ENCODE measurements around the gene AP4B1. TPM values are rescaled to one million over a fixed set of nuclear protein-coding genes. Genes with fewer than 3 reads are reported as not detected.

The AP4B1 gene
- total RNA-seq, 1 experiment from 2014 or later: 18.3 TPM

DNA sequence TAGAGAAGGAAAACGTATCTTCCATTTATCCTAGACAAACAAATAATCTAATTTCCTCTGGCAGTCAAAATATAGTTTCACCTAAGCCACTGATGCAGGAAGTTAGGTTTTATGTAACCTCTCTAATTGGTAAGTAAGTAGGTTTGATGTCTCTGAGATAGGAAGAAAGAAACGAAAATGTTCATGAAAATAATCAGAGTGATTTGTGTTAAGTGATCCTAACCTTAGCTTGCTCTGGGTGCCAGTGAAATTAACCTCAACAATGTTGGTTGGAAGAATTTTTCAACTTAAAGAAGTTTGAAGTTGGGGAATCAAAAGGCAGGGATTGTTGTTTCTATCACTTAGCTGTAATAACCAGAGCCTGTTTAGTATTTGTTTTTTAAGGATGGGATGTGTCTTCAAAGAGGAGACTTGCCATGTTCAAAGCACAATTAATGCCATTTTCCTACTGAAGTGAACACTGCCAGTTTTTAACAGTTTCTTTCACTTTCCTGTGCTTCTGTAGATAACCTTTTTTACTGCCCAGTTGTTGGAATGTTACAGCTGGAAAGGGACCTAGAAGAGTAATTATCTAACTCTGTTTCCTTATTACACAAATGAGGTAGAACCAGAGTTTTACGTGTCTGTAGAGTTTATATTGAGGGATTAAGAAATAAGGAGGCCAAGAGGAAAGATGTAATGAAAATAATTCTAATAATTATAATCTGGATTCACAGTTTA, 42.9 kb upstream of the AP4B1 start:
- Mint-ChIP-seq H3K36me3 (ENCODE audit: insufficient read depth, unreplicated experiment) (no peaks in the 10 kb centered on the region), H3K27me3 (ENCODE audit: unreplicated experiment) (no peaks in the 10 kb centered on the region), H3K27ac (ENCODE audit: unreplicated experiment) (no peak overlapping the region), H3K4me3 (ENCODE audit: low read depth, unreplicated experiment) (no peak overlapping the region), H3K9me3 (ENCODE audit: low read depth, unreplicated experiment) (no peaks in the 10 kb centered on the region), H3K4me1 (ENCODE audit: low read depth, unreplicated experiment) (peaks cover 7% of the 10 kb centered on the region)
- no TSS peak for BruUV-seq (replicated peaks)
- TF ChIP-seq, protein P1, sequence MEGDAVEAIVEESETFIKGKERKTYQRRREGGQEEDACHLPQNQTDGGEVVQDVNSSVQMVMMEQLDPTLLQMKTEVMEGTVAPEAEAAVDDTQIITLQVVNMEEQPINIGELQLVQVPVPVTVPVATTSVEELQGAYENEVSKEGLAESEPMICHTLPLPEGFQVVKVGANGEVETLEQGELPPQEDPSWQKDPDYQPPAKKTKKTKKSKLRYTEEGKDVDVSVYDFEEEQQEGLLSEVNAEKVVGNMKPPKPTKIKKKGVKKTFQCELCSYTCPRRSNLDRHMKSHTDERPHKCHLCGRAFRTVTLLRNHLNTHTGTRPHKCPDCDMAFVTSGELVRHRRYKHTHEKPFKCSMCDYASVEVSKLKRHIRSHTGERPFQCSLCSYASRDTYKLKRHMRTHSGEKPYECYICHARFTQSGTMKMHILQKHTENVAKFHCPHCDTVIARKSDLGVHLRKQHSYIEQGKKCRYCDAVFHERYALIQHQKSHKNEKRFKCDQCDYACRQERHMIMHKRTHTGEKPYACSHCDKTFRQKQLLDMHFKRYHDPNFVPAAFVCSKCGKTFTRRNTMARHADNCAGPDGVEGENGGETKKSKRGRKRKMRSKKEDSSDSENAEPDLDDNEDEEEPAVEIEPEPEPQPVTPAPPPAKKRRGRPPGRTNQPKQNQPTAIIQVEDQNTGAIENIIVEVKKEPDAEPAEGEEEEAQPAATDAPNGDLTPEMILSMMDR (IDR thresholded peaks at IDR 0.05; ENCODE audit: unreplicated experiment): no peak
- CTCF ChIA-PET: no interaction called here
- no peak for DNase-seq
- intact Hi-C loops (cut with micrococcal nuclease; ENCODE audit: unreplicated experiment): no loop called here

DNA sequence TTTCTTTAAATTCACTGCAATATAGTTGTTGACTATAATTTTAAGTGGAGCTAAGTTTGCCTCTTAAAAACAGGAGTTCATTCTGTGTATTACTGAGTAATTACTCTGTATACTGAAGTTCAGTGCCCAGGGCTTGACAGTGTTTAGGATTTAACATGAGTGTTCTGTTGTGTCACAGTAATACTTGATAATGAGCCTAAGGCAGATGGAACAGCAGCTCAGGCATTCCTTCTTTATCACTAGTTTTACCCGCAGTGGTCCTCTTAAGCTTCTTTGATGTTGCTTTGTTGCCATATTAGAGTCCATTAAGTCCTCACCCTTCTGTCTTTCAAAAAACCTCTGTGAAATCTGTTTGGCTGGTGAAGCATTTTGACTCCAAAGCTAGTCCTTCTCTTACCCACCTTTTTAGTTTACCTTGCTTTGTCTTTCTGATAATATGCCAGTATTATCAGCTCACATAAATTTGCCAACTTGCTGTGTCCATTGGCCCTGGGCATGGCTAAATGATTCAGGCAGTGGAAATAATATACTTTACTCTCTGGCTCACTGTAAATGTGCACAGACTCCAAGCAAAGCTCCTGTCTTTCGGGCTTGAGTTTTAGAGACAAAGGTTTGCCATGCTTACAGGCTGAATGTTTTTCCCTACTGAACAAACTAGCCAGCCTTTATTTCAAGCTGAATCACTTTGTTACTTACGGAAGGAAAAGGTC, 42.2 kb upstream of the AP4B1 start:
- intact Hi-C loops (cut with micrococcal nuclease; ENCODE audit: unreplicated experiment): no loop called here
- Mint-ChIP-seq H3K4me1 (ENCODE audit: low read depth, unreplicated experiment) (peaks cover 7% of the 10 kb centered on the region), H3K36me3 (ENCODE audit: insufficient read depth, unreplicated experiment) (no peaks in the 10 kb centered on the region), H3K4me3 (ENCODE audit: low read depth, unreplicated experiment) (no peak overlapping the region), H3K9me3 (ENCODE audit: low read depth, unreplicated experiment) (no peaks in the 10 kb centered on the region), H3K27me3 (ENCODE audit: unreplicated experiment) (no peaks in the 10 kb centered on the region), H3K27ac (ENCODE audit: unreplicated experiment) (no peak overlapping the region)
- no TSS peak for BruUV-seq (replicated peaks)
- DNase-seq: no peak
- TF ChIP-seq, protein P1 (IDR thresholded peaks at IDR 0.05; ENCODE audit: unreplicated experiment): no peak
- CTCF ChIA-PET: interaction anchor here (0.6 kb wide), 1 partner anchor 14 kb away, joined by 3 read pairs; no protein-coding TSS in a partner anchor

DNA sequence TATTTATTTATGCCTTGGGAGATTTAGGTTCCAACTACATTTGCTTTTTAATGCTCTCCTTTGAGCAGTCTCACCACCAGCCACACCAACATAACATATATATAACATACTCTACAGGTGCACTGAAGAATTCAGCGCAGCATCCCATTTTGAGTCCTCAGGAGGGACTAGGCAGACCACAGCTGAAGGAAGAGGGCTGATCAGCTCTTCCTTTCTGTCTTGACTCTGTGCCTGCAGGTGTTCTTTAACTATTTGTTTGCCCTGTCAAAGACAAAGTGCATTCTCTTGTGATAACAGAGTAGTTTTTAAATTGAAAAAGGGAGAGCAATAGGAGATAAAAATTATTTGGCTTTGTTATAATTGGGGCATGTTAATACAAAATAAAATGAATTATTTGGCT, 41.5 kb upstream of the AP4B1 start:
- H3K4me1 Mint-ChIP-seq (ENCODE audit: low read depth, unreplicated experiment): peaks cover 7% of the 10 kb centered on the region
- H3K36me3 Mint-ChIP-seq (ENCODE audit: insufficient read depth, unreplicated experiment): no peaks in the 10 kb centered on the region
- no peaks in the 10 kb centered on the region for H3K9me3 Mint-ChIP-seq (ENCODE audit: low read depth, unreplicated experiment)
- intact Hi-C loops (cut with micrococcal nuclease; ENCODE audit: unreplicated experiment): no loop called here
- no peak overlapping the region for H3K27ac Mint-ChIP-seq (ENCODE audit: unreplicated experiment)
- TF ChIP-seq, protein P1 (IDR thresholded peaks at IDR 0.05; ENCODE audit: unreplicated experiment): no peak
- DNase-seq: no peak
- CTCF ChIA-PET: interaction anchor here (0.6 kb wide), 1 partner anchor 13 kb away, joined by 3 read pairs; no protein-coding TSS in a partner anchor
- no peak overlapping the region for H3K4me3 Mint-ChIP-seq (ENCODE audit: low read depth, unreplicated experiment)
- no TSS peak for BruUV-seq (replicated peaks)
- H3K27me3 Mint-ChIP-seq (ENCODE audit: unreplicated experiment): no peaks in the 10 kb centered on the region

DNA sequence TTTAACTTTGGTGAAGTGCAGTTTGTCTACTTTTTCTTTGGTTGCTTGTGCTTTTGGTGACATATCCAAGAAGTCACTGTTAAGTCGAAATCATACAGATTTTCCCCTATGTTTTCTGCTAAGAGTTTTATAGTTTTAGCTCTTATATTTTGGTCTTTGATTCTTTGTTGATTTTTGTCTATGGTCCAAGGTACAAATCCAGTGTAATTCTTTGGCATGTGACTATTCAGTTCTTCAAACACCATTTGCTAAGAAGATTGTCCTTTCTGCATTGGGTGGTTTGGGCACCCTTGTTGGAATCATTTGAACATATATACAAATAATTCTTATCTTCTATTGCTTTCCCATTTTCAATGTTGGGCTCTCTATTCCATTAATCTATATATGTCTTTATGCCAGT, 40.7 kb upstream of the AP4B1 start:
- no peak overlapping the region for H3K4me3 Mint-ChIP-seq (ENCODE audit: low read depth, unreplicated experiment)
- H3K9me3 Mint-ChIP-seq (ENCODE audit: low read depth, unreplicated experiment): no peaks in the 10 kb centered on the region
- H3K36me3 Mint-ChIP-seq (ENCODE audit: insufficient read depth, unreplicated experiment): peaks cover 4% of the 10 kb centered on the region
- no peak overlapping the region for H3K27ac Mint-ChIP-seq (ENCODE audit: unreplicated experiment)
- intact Hi-C loops (cut with micrococcal nuclease; ENCODE audit: unreplicated experiment): no loop called here
- TF ChIP-seq, protein P1 (IDR thresholded peaks at IDR 0.05; ENCODE audit: unreplicated experiment): no peak
- no TSS peak for BruUV-seq (replicated peaks)
- H3K27me3 Mint-ChIP-seq (ENCODE audit: unreplicated experiment): no peaks in the 10 kb centered on the region
- H3K4me1 Mint-ChIP-seq (ENCODE audit: low read depth, unreplicated experiment): peaks cover 7% of the 10 kb centered on the region
- DNase-seq: no peak
- CTCF ChIA-PET: no interaction called here
